ENCODE results near the gene GLIS2. TPM values are rescaled to one million over a fixed set of nuclear protein-coding genes. Genes with fewer than 3 reads are reported as not detected.

GLIS2 gene
- total RNA-seq, 1 experiment from 2014 or later: 44.2 TPM

GRCh38 chr16:4301177-4301576, 14.7 kb upstream of the GLIS2 start:
- Histone ChIP-seq H3K4me3 (no peak overlapping the region), H3K9me3 (ENCODE audit: insufficient read depth, low read depth) (no peaks in the 10 kb centered on the region), H3K9me2 (ENCODE audit: insufficient read depth) (no peaks in the 10 kb centered on the region), H3K4me1 (replicated peaks; ENCODE audit: insufficient read depth) (peaks cover 28% of the 10 kb centered on the region), H3K79me2 (ENCODE audit: low read depth) (peaks cover under 1% of the 10 kb centered on the region; the same call in 1 of the 2 replicates), H3K4me2 (no peak overlapping the region), H3K36me3 (ENCODE audit: low read depth) (0 out of 2 replicates have a peak, but pooled peaks cover 5% of the 10 kb centered on the region), H3K27me3 (ENCODE audit: insufficient read depth, low read depth) (no peaks in the 10 kb centered on the region), H3K27ac (no peak overlapping the region), H4K20me1 (ENCODE audit: insufficient read depth) (no peaks in the 10 kb centered on the region), H2AFZ (no peak overlapping the region), H3F3A (ENCODE audit: insufficient read depth, low read depth) (peaks cover 34% of the 10 kb centered on the region)
- DNase-seq: no peak
- TF ChIP-seq CTCF (conservative IDR thresholded peaks at IDR 0.05): no peak
- TF ChIP-seq EZH2 (IDR thresholded peaks at IDR 0.05; ENCODE audit: low read depth): no peak
- CTCF ChIA-PET: interaction anchor here (1.4 kb wide), 1 partner anchor 9 kb away, joined by 6 read pairs; no protein-coding TSS in a partner anchor
- no TSS peak for BruUV-seq (replicated peaks)
- intact Hi-C loops (cut with micrococcal nuclease; ENCODE audit: unreplicated experiment): no loop called here
- POLR2A ChIA-PET (ENCODE audit: unreplicated experiment): interaction anchor here (0.5 kb wide), 1 partner anchor 1167 kb away, joined by 18 read pairs; the partner anchor contains the start of gene ZNF213

- no peak for DNase-seq
- Histone ChIP-seq H3K36me3 (ENCODE audit: low read depth) (0 out of 2 replicates have a peak, but pooled peaks cover 5% of the 10 kb centered on the region), H4K20me1 (ENCODE audit: insufficient read depth) (no peaks in the 10 kb centered on the region), H3K9me2 (ENCODE audit: insufficient read depth) (no peaks in the 10 kb centered on the region), H2AFZ (no peak overlapping the region), H3F3A (ENCODE audit: insufficient read depth, low read depth) (peaks cover 35% of the 10 kb centered on the region), H3K27me3 (ENCODE audit: insufficient read depth, low read depth) (no peaks in the 10 kb centered on the region), H3K9me3 (ENCODE audit: insufficient read depth, low read depth) (no peaks in the 10 kb centered on the region), H3K4me2 (no peak overlapping the region), H3K79me2 (ENCODE audit: low read depth) (peaks cover 9% of the 10 kb centered on the region), H3K4me3 (no peak overlapping the region), H3K4me1 (replicated peaks; ENCODE audit: insufficient read depth) (peaks cover 35% of the 10 kb centered on the region), H3K27ac (no peak overlapping the region)
- BruUV-seq (replicated peaks): no TSS peak
- CTCF ChIA-PET: interaction anchor here (0.6 to 1.4 kb wide), 3 partner anchors 8 to 17 kb away, joined by 5 to 10 read pairs (median 6); no protein-coding TSS in a partner anchor
- POLR2A ChIA-PET (ENCODE audit: unreplicated experiment): interaction anchor here (0.6 kb wide), 1 partner anchor 10 kb away, joined by 6 read pairs; no protein-coding TSS in a partner anchor
- no peak for TF ChIP-seq EZH2 (IDR thresholded peaks at IDR 0.05; ENCODE audit: low read depth)
- TF ChIP-seq CTCF (conservative IDR thresholded peaks at IDR 0.05): no peak
- intact Hi-C loops (cut with micrococcal nuclease; ENCODE audit: unreplicated experiment): no loop called here
These were observed 13.9 kb upstream of the GLIS2 start for GRCh38 chr16:4301968-4302367.

- BruUV-seq (replicated peaks): no TSS peak
- Histone ChIP-seq H3K4me1 (replicated peaks; ENCODE audit: insufficient read depth) (peaks cover 21% of the 10 kb centered on the region), H3K27ac (no peak overlapping the region), H2AFZ (no peak overlapping the region), H3K36me3 (ENCODE audit: low read depth) (0 out of 2 replicates have a peak, but pooled peaks cover 5% of the 10 kb centered on the region), H3F3A (ENCODE audit: insufficient read depth, low read depth) (peaks cover 38% of the 10 kb centered on the region), H3K79me2 (ENCODE audit: low read depth) (peaks cover 12% of the 10 kb centered on the region), H3K27me3 (ENCODE audit: insufficient read depth, low read depth) (no peaks in the 10 kb centered on the region), H3K4me2 (no peak overlapping the region), H4K20me1 (ENCODE audit: insufficient read depth) (no peaks in the 10 kb centered on the region), H3K9me2 (ENCODE audit: insufficient read depth) (no peaks in the 10 kb centered on the region), H3K9me3 (ENCODE audit: insufficient read depth, low read depth) (no peaks in the 10 kb centered on the region), H3K4me3 (no peak overlapping the region)
- DNase-seq: no peak
- TF ChIP-seq CTCF (conservative IDR thresholded peaks at IDR 0.05): no peak
- TF ChIP-seq EZH2 (IDR thresholded peaks at IDR 0.05; ENCODE audit: low read depth): no peak
- ChIA-PET CTCF (interaction anchor here (0.6 kb wide), 1 partner anchor 24 kb away, joined by 3 read pairs; no protein-coding TSS in a partner anchor), POLR2A (ENCODE audit: unreplicated experiment) (interaction anchor here (0.7 kb wide), 1 partner anchor 14 kb away, joined by 3 read pairs; no protein-coding TSS in a partner anchor)
- intact Hi-C loops (cut with micrococcal nuclease; ENCODE audit: unreplicated experiment): no loop called here
These were observed 11.9 kb upstream of the GLIS2 start for GRCh38 chr16:4303973-4304372.

Data from PC-9 (cell line).